GM18951 (cell line): ENCODE results near the gene ZNF136.

Experiments
- POLR2A ChIP-seq: IDR thresholded peaks from 4 replicates; pipeline ENCODE4 v1.6.1; 2011; ENCODE audit warnings: mild to moderate bottlenecking; ENCODE audit not compliant: insufficient read length, insufficient read depth; ENCODE audit errors: extremely low read depth
- in situ Hi-C: fragments of 300-500 bp; cut with MboI; formaldehyde crosslinking; loops from one replicate; pipeline ENCODE4 v1.12.0; 2022; ENCODE audit warnings: low sequenced_read_pairs, mixed read lengths, inconsistent platforms; ENCODE audit not compliant: unreplicated experiment

The ZNF136 gene

DNA sequence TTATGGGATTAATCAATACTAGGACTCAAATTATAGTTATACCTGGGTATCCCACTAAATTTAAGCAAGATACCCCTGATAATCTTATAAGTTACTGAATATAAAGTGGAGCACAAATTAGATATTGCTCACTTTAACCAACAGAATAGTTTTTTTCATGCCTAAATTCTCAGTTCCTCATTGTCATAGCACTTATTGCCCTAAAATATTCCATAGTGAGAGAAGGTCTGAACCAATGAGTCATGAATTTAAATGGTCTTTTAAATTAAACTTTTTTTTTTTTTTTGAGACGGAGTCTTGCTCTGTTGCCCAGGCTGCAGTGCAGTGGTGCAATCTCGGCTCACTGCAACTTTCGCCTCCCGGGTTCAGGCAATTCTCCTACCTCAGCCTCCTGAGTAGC is 42.4 kb downstream of the ZNF136 start:
- in situ Hi-C loops = no loop called here
- no peak for TF ChIP-seq POLR2A

DNA sequence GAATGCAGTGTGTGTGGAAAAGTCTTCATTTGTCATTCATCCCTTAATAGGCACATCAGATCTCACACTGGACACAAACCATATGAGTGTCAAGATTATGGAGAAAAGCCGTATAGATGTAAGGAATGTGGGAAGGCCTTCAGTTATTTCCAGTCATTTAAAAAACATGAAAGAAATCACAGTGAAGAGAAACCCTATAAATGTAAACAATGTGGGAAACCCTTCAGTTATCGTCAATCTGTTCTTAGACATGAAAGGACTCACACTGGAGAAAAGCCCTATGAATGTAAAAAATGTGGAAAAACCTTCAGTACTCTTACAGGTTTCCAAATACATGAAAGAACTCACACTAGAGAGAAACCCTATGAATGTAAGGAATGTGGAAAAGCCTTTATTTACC is 45.3 kb downstream of the ZNF136 start:
- in situ Hi-C loops = no loop called here
- TF ChIP-seq POLR2A = no peak

DNA sequence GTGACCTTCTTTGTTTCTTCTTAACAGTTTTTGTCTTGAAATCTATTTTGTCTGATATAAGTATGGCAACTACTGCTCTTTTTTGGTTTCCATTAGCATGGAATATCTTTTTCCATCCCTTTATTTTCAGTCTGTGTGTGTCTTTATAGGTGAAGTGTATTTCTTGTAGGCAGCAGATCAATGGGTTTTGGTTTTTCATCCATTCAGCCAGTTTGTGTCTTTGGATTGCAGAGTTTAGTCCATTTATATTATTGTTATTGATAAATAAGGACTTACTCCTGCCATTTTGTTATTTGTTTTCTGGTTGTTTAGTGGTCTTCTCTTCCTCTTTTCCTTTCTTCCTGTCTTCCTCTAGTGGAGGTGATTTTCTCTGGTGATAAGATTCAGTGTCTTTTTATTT is 54.4 kb downstream of the ZNF136 start:
- TF ChIP-seq POLR2A = no peak
- in situ Hi-C loops = no loop called here

DNA sequence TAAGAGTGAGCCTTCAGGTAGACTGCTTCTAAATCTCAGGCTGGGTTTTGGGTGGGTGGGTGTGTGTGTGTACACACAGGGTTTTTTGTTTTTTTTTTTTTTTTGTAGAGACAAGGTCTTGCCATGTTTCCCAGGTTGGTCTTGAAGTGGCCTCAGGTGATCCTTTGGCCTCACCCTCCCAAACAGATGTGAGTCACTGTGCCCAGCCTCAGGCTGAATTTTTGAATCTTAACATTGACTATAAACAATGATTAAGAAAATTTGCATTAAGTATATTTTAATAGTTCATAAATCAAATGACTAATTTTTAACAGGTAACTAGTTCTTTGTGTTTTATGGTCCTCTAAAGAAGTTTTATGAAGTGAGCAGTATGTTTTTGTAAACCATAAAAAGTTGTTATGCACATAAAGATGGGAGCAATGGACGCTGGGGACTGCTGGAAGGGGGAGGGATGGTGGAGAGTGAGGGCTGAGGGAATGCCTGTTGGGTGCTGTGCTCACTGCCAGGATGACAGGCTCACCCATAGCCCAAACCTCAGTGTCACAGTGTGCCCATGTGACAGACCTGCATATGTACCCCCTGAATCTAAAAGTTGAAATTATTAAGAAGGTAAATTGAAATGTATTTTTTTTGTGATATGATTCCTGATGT is 60.2 kb downstream of the ZNF136 start:
- TF ChIP-seq POLR2A = no peak
- in situ Hi-C loops = no loop called here

DNA sequence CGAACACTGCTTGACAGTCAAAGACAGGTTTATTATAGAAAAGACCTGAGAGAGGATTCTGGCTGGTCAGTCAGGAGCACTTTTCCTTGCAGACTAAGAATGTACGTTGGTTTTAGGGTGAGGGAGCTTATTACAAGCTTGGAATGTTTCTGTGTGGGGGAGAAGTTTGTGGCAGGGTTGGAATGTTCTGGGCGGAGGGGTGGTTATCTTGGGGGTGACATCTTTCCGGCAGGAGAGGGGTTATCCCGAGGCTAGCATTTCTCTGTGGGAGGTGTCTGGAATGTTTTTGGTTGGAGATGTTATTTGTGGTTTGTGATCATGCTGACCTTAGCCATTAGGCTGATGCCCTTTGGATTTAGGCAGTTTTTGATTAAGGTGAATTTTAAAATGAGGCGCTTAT is 61.8 kb downstream of the ZNF136 start:
- TF ChIP-seq POLR2A = no peak
- in situ Hi-C loops = no loop called here

DNA sequence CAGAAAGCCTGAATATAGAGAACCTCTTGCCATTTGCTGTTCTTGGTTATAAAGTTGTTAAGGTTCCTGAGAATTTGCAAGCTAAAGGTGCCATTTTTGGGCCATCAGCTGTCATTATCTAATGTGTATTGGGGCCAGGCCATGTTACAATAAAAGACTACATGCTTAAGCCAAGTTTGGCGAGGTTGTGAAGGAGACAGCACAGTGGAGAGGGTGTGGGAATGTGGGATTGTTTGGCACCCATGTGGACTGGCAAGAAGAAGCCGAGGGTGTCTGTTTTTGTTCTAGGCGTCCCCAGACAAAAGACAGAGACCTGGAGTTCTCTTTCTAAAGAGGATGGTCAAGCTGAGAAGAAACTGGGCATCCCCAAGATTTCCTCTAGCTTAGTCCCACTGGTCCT is 67.1 kb downstream of the ZNF136 start:
- in situ Hi-C loops = no loop called here
- TF ChIP-seq POLR2A = no peak

DNA sequence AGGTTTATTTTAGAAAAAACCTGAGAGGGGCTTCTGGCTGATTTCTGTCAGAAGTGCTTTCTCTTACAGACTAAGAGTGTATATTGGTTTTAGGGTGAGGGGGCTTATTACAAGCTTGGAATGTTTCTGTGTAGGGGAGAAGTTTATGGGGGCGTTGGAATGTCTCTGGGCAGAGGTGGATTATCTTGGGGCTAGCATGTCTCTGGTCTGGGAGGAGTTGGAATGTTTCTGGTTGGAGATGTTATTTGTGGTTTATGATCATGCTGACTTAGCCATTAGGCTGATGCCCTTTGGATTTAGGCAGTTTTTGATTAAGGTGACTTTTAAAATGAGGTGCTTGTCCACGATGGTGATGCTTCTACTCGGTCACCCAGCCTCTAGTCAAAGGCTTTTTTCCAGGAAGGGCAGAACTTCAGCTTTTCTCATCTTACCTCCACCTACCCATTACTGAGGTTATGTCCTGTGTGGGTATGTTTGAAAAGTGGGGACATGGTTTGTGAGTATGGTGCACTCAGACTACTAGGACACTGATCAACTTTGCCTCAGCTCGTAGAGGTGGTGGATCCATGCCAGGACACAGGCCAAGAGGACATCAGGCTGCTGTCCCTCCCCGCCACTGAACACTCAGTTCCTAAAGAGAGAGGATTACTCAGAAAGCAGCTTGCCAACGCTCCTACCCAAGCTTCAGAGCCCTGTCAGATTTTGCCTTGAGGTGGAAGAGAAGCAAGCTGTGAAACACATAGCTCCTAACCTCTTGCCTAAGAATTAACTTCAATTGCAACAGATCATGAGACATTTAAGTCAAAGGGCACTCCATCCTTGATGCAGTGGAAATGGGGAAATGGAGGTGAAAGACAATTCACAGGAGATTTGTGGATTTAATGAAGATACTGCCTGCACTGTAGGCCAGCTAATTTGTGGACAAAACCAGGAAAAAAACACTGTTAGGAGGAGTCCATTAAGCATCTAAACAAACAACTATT is 68.1 kb downstream of the ZNF136 start:
- in situ Hi-C loops = no loop called here
- TF ChIP-seq POLR2A = no peak

DNA sequence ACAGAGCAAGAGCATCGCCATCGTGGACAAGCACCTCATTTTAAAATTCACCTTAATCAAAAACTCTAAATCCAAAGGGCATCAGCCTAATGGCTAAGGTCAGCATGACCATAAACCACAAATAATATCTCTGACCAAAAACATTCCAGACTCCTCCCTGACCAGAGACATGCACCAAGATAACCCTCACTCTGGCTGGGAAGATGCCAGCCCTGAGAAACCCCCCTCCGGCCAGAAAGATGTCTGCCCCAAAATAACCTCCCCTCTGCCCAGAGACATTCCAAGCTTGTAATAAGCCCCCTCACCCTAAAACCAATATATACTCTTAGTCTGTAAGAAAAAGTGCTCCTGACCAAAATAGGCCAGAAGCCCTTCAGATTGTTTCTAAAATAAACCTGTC is 70.1 kb downstream of the ZNF136 start:
- TF ChIP-seq POLR2A = no peak
- in situ Hi-C loops = no loop called here

DNA sequence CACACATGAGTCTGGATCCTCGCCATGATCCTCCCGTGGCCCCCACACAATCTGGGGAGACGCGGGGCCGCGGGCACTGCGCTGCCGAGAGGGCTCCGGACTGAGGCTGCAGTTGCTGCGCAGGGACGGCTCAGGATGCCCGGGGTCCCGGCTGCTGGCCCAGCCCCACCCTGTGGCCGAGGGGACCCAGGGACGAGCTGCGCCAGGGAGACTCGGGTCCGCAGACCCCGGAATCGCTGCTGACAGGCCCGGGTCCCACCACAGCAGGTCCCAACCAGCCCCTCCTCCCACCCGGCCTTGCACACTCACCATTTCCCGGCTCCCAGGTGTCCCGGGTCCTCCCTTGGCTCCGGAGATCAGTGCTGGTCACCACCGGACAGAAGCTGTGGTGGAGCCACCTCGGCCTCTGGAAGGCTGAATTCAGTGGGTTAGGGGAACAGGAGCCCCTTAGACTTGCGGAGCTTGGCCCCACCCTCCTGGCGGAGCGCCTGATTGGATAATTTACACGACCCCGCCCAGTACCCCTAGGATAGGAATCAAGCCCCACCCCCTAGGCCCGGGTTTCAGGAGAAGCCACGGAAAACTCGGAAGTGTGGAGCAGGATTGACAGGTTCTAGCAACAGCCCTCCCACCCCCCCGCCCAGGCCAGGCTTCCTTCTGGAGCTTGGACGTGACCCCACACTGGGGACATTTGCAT is 74.4 kb downstream of the ZNF136 start:
- in situ Hi-C loops = no loop called here
- no peak for TF ChIP-seq POLR2A
